Measurements from ENCODE around the gene HMX1. TPM values are rescaled to one million over a fixed set of nuclear protein-coding genes. Genes with fewer than 3 reads are reported as not detected.

HMX1 gene
- 0.69 TPM in 1 of 2 replicates, not detected in the other for total RNA-seq (2014; rRNA removed; shearing (Covaris generic))
- 0.23 TPM in 1 of 2 replicates, not detected in the other for polyA plus RNA-seq (2016; fragmentation: Nextera tagmentation; extraction: Ambion mirVana)
- long read RNA-seq: 0 reads

DNA sequence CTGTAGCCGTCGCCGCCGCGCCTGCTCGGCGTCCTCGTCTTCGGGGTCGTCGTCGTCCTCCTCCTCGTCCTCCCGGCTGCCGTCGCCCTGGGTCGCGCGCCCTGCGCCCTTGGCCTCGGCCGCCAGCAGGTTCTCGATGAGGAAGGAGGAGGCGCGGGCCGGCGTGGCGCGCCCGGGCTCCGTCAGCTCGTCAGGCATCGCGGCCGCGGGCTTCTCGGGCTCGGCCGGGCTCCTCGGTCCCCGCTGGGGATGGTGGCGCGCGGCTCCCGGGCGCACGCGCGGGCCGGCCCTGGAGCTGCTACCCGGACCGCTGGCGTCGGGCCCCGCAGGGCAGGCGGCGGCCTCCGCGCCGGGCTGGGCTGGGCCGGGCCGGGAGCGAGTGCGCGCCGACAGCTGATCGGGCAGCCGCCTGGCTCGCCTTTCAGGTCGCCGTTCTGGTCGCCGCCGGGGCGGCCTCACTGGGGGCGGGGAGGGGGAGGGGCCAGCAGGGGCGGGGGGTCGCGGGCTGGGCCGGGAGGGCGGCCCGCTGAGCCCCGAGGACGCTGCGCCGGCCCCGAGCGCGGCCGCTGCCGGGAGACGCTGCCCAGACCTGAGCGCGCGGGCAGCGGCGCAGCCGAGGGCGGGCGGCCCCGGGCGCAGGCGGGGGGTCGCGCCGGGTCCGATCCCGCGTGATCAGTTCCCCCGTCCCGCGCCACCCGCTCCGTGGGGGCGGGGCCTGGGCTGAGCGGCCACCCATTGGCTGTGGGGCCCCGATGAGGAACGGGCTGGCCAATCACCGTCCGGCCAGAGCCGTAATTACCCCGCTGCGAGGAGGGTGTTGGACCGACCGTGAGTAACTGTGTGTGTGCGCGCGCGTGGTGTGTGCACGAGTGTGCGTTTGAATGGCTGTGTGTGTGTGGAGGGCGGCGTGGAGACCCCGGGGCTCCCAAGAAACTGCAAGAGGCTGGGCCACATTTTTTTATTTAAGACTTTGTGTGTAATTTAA lies at the start of gene HMX1:
TSS of gene HMX1 (minus strand) at position 423 of the 985 bp plus-strand sequence. CDS start at position 198, 225 bp downstream.
- H3K9me3 Mint-ChIP-seq: peaks cover 4% of the 10 kb centered on the region
- DNase-seq (ENCODE audit: low spot score): peak; percentile 80

More for the DNA sequence above, at the start of gene HMX1:
- Histone ChIP-seq H3K9me2 (ENCODE audit: insufficient read depth) (no peaks in the 10 kb centered on the region), H3K27me3 (ENCODE audit: insufficient read depth) (peaks cover 97% of the 10 kb centered on the region), H2AFZ (peak within 1 kb of the TSS; percentile 47), H3F3A (replicated peaks; ENCODE audit: low read depth) (0 out of 2 replicates have a peak, but pooled peaks cover 8% of the 10 kb centered on the region), H3K4me1 (ENCODE audit: insufficient read depth) (peaks cover 14% of the 10 kb centered on the region; the same call in 1 of the 2 replicates), H3K79me2 (replicated peaks; ENCODE audit: insufficient read depth) (no peaks in the 10 kb centered on the region), H3K4me2 (peak within 1 kb of the TSS; percentile 76), H4K20me1 (replicated peaks; ENCODE audit: insufficient read depth) (peaks cover 29% of the 10 kb centered on the region), H3K27ac (ENCODE audit: low read depth) (no peak within 1 kb of the TSS), H3K4me3 (peak within 1 kb of the TSS; percentile 50), H3K36me3 (ENCODE audit: insufficient read depth) (no peaks in the 10 kb centered on the region)
- H3K27me3 Mint-ChIP-seq (ENCODE audit: insufficient read depth, low read depth, poor library complexity): peaks cover 88% of the 10 kb centered on the region
- no peaks in the 10 kb centered on the region; the same call in 2 of the 3 replicates for H3K36me3 Mint-ChIP-seq (ENCODE audit: low read depth)
- H3K27ac Mint-ChIP-seq: no peak within 1 kb of the TSS
- peak; percentile 41 for ATAC-seq
- peak; percentile 69 for TF ChIP-seq EZH2 (IDR thresholded peaks at IDR 0.05; ENCODE audit: low read depth, unreplicated experiment)
- TF ChIP-seq STAT1 (IDR thresholded peaks at IDR 0.05; ENCODE audit: unreplicated experiment): no peak
- TF ChIP-seq, protein P1, sequence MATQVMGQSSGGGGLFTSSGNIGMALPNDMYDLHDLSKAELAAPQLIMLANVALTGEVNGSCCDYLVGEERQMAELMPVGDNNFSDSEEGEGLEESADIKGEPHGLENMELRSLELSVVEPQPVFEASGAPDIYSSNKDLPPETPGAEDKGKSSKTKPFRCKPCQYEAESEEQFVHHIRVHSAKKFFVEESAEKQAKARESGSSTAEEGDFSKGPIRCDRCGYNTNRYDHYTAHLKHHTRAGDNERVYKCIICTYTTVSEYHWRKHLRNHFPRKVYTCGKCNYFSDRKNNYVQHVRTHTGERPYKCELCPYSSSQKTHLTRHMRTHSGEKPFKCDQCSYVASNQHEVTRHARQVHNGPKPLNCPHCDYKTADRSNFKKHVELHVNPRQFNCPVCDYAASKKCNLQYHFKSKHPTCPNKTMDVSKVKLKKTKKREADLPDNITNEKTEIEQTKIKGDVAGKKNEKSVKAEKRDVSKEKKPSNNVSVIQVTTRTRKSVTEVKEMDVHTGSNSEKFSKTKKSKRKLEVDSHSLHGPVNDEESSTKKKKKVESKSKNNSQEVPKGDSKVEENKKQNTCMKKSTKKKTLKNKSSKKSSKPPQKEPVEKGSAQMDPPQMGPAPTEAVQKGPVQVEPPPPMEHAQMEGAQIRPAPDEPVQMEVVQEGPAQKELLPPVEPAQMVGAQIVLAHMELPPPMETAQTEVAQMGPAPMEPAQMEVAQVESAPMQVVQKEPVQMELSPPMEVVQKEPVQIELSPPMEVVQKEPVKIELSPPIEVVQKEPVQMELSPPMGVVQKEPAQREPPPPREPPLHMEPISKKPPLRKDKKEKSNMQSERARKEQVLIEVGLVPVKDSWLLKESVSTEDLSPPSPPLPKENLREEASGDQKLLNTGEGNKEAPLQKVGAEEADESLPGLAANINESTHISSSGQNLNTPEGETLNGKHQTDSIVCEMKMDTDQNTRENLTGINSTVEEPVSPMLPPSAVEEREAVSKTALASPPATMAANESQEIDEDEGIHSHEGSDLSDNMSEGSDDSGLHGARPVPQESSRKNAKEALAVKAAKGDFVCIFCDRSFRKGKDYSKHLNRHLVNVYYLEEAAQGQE (IDR thresholded peaks at IDR 0.05; ENCODE audit: unreplicated experiment): no peak
- TF ChIP-seq, protein P2, sequence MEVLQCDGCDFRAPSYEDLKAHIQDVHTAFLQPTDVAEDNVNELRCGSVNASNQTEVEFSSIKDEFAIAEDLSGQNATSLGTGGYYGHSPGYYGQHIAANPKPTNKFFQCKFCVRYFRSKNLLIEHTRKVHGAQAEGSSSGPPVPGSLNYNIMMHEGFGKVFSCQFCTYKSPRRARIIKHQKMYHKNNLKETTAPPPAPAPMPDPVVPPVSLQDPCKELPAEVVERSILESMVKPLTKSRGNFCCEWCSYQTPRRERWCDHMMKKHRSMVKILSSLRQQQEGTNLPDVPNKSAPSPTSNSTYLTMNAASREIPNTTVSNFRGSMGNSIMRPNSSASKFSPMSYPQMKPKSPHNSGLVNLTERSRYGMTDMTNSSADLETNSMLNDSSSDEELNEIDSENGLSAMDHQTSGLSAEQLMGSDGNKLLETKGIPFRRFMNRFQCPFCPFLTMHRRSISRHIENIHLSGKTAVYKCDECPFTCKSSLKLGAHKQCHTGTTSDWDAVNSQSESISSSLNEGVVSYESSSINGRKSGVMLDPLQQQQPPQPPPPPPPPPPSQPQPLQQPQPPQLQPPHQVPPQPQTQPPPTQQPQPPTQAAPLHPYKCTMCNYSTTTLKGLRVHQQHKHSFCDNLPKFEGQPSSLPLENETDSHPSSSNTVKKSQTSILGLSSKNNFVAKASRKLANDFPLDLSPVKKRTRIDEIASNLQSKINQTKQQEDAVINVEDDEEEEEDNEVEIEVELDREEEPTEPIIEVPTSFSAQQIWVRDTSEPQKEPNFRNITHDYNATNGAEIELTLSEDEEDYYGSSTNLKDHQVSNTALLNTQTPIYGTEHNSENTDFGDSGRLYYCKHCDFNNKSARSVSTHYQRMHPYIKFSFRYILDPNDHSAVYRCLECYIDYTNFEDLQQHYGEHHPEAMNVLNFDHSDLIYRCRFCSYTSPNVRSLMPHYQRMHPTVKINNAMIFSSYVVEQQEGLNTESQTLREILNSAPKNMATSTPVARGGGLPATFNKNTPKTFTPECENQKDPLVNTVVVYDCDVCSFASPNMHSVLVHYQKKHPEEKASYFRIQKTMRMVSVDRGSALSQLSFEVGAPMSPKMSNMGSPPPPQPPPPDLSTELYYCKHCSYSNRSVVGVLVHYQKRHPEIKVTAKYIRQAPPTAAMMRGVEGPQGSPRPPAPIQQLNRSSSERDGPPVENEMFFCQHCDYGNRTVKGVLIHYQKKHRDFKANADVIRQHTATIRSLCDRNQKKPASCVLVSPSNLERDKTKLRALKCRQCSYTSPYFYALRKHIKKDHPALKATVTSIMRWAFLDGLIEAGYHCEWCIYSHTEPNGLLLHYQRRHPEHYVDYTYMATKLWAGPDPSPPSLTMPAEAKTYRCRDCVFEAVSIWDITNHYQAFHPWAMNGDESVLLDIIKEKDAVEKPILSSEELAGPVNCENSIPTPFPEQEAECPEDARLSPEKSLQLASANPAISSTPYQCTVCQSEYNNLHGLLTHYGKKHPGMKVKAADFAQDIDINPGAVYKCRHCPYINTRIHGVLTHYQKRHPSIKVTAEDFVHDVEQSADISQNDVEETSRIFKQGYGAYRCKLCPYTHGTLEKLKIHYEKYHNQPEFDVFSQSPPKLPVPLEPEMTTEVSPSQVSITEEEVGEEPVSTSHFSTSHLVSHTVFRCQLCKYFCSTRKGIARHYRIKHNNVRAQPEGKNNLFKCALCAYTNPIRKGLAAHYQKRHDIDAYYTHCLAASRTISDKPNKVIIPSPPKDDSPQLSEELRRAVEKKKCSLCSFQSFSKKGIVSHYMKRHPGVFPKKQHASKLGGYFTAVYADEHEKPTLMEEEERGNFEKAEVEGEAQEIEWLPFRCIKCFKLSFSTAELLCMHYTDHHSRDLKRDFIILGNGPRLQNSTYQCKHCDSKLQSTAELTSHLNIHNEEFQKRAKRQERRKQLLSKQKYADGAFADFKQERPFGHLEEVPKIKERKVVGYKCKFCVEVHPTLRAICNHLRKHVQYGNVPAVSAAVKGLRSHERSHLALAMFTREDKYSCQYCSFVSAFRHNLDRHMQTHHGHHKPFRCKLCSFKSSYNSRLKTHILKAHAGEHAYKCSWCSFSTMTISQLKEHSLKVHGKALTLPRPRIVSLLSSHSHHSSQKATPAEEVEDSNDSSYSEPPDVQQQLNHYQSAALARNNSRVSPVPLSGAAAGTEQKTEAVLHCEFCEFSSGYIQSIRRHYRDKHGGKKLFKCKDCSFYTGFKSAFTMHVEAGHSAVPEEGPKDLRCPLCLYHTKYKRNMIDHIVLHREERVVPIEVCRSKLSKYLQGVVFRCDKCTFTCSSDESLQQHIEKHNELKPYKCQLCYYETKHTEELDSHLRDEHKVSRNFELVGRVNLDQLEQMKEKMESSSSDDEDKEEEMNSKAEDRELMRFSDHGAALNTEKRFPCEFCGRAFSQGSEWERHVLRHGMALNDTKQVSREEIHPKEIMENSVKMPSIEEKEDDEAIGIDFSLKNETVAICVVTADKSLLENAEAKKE (CRISPR knock-in tag; IDR thresholded peaks at IDR 0.05): no peak
- no peak for TF ChIP-seq ZNF331 (CRISPR knock-in tag; IDR thresholded peaks at IDR 0.05; ENCODE audit: low read depth)
- no peak for TF ChIP-seq NANOG (IDR thresholded peaks at IDR 0.05; ENCODE audit: borderline replicate concordance)
- TF ChIP-seq EZH2phosphoT487 (IDR thresholded peaks at IDR 0.05; ENCODE audit: unreplicated experiment): peak; percentile 81
- TF ChIP-seq CREB1 (CRISPR knock-in tag; IDR thresholded peaks at IDR 0.05; ENCODE audit: low read depth): no peak
- no peak for TF ChIP-seq ZNF114 (CRISPR knock-in tag; IDR thresholded peaks at IDR 0.05)
- TF ChIP-seq, protein P3, sequence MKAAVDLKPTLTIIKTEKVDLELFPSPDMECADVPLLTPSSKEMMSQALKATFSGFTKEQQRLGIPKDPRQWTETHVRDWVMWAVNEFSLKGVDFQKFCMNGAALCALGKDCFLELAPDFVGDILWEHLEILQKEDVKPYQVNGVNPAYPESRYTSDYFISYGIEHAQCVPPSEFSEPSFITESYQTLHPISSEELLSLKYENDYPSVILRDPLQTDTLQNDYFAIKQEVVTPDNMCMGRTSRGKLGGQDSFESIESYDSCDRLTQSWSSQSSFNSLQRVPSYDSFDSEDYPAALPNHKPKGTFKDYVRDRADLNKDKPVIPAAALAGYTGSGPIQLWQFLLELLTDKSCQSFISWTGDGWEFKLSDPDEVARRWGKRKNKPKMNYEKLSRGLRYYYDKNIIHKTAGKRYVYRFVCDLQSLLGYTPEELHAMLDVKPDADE (IDR thresholded peaks at IDR 0.05): no peak
- no peak for TF ChIP-seq POLR2AphosphoS5 (IDR thresholded peaks at IDR 0.05; ENCODE audit: low read depth)
- peak within 1 kb of the TSS; percentile 68 for H3K4me3 Mint-ChIP-seq
- H3K4me1 Mint-ChIP-seq: peaks cover 21% of the 10 kb centered on the region
